ENCODE results near the gene HBZ. TPM values are rescaled to one million over a fixed set of nuclear protein-coding genes. Genes with fewer than 3 reads are reported as not detected.
"Not testable (repeated sequence)": the region's sequence is repeated elsewhere in the genome, so short reads cannot be mapped to it uniquely, and the experiment has no call there.

The HBZ gene
- total RNA-seq, 1 donor: not detected

- DNase-seq (ENCODE audit: low read depth in 2 of 3, low spot score in 2 of 3): no peak
These were observed 25.0 kb downstream of the HBZ start for GRCh38 chr16:177394-177822.

- DNase-seq (ENCODE audit: low read depth in 2 of 3, low spot score in 2 of 3): no peak
These were observed 25.7 kb downstream of the HBZ start for GRCh38 chr16:177981-178667.

DNA sequence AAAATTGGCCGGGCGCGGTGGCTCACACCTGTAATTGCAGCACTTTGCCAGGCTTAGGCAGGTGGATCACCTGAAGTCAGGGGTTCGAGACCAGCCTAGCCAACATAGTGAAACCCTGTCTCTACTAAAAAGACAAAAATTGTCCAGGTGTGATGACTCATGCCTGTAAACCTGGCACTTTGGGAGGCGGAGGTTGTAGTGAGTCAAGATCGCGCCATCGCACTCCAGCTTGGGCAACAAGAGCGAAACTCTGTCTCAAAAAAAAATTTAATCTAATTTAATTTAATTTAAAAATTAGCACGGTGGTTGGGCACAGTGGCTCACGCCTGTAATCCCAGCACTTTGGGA lies 26.2 kb downstream of the HBZ start:
- DNase-seq (ENCODE audit: low read depth in 2 of 3, low spot score in 2 of 3): no peak

GRCh38 chr16:179211-180092 lies 27.0 kb downstream of the HBZ start:
- no peak for DNase-seq (ENCODE audit: low read depth in 2 of 3, low spot score in 2 of 3)

GRCh38 chr16:180101-180675 lies 27.7 kb downstream of the HBZ start, which contains the start of gene HBQ1:
HBQ1 (plus strand) TSS chr16:180459; CDS start chr16:180487, 28 bp downstream.
- DNase-seq (ENCODE audit: low read depth in 2 of 3, low spot score in 2 of 3): peak in 2 of 3 donors; percentile 49 to 55

- peak; percentile 80 to 82 (median 81) for DNase-seq (ENCODE audit: low read depth in 2 of 3, low spot score in 2 of 3)
These were observed 28.5 kb downstream of the HBZ start for GRCh38 chr16:180681-181564.

GRCh38 chr16:181565-182021 lies 29.1 kb downstream of the HBZ start:
- peak in 1 of 3 donors; percentile 24 for DNase-seq (ENCODE audit: low read depth in 2 of 3, low spot score in 2 of 3)

DNA sequence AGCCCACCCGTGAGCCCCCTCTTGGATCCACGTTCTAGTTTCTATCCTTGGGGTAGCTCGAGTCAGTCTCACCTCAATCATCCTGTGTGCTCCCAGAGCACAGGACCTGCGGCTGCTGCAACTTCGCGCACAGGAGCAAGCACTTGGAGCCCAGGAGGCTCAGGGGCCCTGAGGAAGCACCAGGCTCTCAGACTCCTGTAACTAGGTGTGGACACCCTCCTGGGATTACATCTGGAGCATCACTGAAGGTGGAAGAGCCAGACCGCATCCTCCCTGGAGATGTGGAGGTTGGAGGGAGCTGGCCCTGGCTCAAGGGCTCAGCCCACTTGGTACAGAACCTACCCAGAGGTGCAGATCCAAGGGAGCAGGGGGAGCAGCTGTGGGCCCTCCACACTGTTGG lies 30.6 kb downstream of the HBZ start:
- DNase-seq (ENCODE audit: low read depth in 2 of 3, low spot score in 2 of 3): no peak

GRCh38 chr16:185213-185612 lies 32.8 kb downstream of the HBZ start:
- no peak for DNase-seq (ENCODE audit: low read depth in 2 of 3, low spot score in 2 of 3)

DNA sequence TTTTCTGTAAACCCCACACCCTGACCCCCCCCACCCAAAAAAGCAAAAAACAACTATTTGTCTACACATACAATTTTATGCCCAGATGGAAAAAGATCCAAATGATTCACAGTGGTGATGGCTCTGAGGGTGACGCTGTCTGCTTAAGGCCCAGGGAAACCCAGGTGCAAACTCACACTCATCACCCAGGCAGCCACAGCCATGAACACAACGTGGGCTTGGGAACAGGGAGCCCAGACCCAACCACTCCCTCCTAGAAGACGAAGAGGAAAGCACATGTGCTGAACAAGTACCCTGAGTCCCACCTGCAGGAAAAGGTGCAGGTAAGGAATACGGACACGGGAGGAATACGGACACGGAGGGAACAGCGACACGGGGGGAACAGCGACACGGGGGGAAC lies 33.2 kb downstream of the HBZ start:
- no peak for DNase-seq (ENCODE audit: low read depth in 2 of 3, low spot score in 2 of 3)

DNA sequence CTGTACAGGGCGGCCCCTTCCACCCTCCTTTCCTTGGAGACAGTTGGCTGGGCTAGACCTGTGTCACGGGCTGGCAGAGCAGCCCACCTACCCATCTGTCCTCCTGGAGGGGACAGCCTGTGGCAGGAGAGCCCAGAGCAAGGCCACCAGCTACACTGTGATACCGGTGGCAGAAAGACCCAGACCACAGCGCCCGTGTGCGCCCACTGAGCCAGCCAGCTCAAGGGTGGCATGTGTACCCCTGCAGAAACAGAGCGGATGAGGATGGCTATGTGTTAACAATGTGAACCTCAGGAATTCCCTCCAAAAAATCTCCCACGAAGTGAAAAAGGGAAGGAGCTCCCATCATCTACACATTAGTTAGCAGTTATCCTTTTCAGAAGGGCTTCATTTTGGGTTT lies 34.9 kb downstream of the HBZ start:
- no peak for DNase-seq (ENCODE audit: low read depth in 2 of 3, low spot score in 2 of 3)

GRCh38 chr16:188674-189073 lies 36.2 kb downstream of the HBZ start:
- peak in 1 of 3 donors; percentile 32 for DNase-seq (ENCODE audit: low read depth in 2 of 3, low spot score in 2 of 3)

GRCh38 chr16:189604-190186 lies 37.3 kb downstream of the HBZ start:
- no peak for DNase-seq (ENCODE audit: low read depth in 2 of 3, low spot score in 2 of 3)

DNA sequence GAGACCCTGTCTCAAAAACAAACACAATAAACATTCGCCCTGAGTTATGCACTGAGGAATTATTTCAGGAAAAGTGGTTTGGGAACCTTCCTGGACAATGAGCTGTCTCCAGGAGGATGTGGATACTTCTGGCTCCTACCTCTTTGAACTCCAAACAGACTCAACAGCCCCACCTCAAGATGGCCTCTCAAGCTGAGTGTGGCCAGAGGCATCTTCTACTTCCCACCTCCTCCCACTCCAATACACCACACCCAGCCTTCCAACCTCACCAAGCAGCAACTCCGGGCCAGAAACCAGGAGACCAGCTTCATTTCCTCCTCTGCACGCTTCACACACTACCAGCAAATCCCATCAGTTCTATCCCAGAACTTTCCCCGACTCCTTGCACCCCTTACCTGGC lies 39.4 kb downstream of the HBZ start:
- no peak for DNase-seq (ENCODE audit: low read depth in 2 of 3, low spot score in 2 of 3)

DNA sequence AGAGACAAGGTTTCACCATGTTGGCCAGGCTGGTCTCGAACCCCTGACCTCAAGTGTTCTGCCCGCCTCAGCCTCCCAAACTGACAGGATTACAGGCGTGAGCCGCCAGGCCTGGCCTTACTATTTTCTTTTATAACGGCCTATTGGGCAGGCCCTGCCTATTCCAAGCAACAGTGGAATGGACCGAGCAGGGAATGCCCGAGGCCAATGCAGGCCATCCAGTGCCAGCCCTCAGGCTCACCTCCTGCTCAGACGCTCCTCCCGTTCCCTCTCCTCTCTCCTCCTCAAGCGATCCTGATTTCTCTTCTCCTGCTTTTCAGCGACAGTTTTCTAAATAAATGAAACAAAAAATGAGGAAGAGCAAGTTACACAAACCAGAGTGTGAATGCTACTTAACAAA lies 40.2 kb downstream of the HBZ start:
- DNase-seq (ENCODE audit: low read depth in 2 of 3, low spot score in 2 of 3): no peak

DNA sequence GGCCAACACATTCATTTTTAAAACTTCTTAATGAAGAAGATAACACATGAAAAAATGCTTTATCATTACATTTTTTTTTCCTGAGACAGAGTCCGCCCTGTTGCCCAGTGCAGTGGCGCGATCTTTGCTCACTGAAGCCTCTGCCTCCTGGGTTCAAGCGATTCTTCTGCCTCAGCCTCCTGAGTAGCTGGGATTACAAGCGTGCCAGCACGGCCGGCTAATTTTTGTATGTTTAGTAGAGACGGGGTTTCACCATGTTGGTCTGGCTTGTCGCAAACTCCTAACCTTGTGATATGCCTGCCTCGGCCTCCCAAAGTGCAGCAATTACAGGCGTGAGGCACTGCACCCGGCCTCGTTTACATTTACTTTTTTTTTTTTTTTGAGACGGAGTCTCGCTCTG lies 41.0 kb downstream of the HBZ start:
- no peak for DNase-seq (ENCODE audit: low read depth in 2 of 3, low spot score in 2 of 3)

DNA sequence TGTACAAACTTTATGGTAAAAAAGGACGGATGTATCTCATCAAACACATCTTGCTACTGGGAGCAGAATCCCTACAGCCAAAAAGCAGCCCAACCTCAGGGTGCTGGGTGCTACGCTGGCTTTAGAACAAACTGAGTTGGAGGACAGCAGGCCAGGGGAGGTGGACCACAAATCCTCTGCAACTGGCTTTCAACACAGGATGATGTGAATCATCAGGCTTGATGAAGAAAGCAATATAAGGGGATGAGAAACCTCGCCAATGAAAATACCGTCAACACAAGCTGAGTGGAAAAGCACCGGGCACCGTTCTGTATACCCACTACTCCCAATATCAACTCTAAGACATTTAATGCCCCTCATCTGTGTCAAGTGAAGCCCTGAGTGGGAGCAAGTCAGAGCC lies 42.1 kb downstream of the HBZ start:
- DNase-seq (ENCODE audit: low read depth in 2 of 3, low spot score in 2 of 3): no peak

DNA sequence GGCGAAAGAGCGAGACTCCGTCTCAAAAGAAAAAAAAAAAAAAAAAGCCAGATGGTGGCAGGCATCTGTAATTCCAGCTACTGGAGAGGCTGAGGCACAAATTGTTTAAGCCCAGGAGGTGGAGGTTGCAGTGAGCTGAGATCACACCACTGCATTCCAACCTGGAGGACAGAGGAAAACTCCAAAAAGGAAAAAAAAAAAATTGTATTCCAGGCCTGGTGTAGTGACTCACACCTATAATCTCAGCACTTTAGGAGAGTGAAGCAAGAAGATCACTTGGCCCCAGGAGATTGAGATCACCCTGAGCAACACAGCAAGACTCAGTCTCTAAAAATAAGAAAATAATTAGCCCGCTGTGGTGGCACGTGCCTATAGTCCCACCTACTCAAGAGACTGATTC lies 47.9 kb downstream of the HBZ start:
- no peak for DNase-seq (ENCODE audit: low read depth in 2 of 3, low spot score in 2 of 3)

DNA sequence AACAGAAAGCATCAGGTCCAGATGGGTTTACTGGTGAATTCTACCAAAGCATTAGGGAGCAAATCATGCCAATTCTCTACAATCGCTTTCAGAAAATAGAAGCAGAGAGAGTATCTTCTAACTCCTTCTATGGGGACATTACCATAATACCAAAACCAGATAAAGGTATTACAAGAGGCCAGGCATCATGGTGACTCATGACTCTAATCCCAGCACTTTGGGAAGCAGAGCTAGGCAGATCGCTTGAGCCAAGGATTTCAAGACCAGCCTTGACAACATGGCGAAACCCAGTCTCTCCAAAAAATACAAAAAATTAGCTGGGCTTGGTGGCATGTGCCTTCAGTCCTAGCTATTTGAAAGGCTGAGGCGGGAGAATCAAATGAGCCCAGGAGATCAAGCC lies 50.8 kb downstream of the HBZ start:
- DNase-seq (ENCODE audit: low read depth in 2 of 3, low spot score in 2 of 3): no peak

- DNase-seq (ENCODE audit: low read depth in 2 of 3, low spot score in 2 of 3): not testable (repeated sequence)
These were observed 51.6 kb downstream of the HBZ start for GRCh38 chr16:204046-204445.
